Erythroblast (primary cell): ENCODE measurements around the gene FBXW4.

Experiments used
- GATA1 ChIP-seq: IDR thresholded peaks from 2 replicates; pipeline ENCODE4 v1.6.1; 2011; ENCODE audit warnings: low read depth, mild to moderate bottlenecking, control low read depth, low read length, moderate library complexity
- POLR2A ChIP-seq: IDR thresholded peaks from 2 replicates; pipeline ENCODE4 v1.6.1; 2011; ENCODE audit warnings: mild to moderate bottlenecking, low read length

DNA sequence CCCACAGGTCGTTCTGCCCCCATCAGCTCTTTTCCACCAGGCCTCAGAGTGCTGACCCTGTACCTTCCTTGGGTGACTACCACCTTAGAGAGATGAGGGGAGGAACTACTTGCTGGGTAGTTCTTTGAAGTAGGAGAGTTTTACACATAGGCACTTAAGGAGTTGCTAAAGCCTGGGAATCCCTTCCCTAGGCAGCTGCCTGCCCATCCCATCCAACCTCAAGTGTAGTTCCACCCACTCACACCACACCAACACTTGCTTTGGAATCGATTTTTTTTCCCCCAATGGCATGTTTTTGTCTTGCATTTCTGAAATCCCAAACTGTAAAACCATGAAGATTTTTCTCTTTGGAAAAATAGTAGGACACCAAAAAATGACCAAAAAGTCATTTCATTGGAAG, 47.7 kb downstream of the FBXW4 start:
- no peak for TF ChIP-seq POLR2A
- no peak for TF ChIP-seq GATA1
